BLaER1 treated with 17β-estradiol and CSF1 and Interleukin-3, amounts not matched to agents 10 nM and 100 nM (cell line): ENCODE data around the gene ACOT7.

Source experiments
- H3K27ac ChIP-seq, 11 experiments: shearing (Covaris generic); formaldehyde crosslinking; 2 replicates each; pipeline ENCODE4 v1.8.1; 2022
- H3K27me3 ChIP-seq, 11 experiments: shearing (Covaris generic); formaldehyde crosslinking; 2 replicates each; pipeline ENCODE4 v1.8.1; 2022
- H3K36me3 ChIP-seq, 11 experiments: shearing (Covaris generic); formaldehyde crosslinking; 2 replicates each; pipeline ENCODE4 v1.8.1; 2022
- H3K4me1 ChIP-seq, 10 experiments: shearing (Covaris generic); formaldehyde crosslinking; 2 replicates each; pipeline ENCODE4 v1.8.1; 2022
- H3K4me2 ChIP-seq, 11 experiments: shearing (Covaris generic); formaldehyde crosslinking; 2 replicates each; pipeline ENCODE4 v1.8.1; 2022
- H3K4me3 ChIP-seq, 10 experiments: shearing (Covaris generic); formaldehyde crosslinking; 2 replicates each; pipeline ENCODE4 v1.8.1; 2022
- H3K9ac ChIP-seq, 11 experiments: shearing (Covaris generic); formaldehyde crosslinking; 2 replicates each; pipeline ENCODE4 v1.8.1; 2022
- H3K9me3 ChIP-seq, 11 experiments: shearing (Covaris generic); formaldehyde crosslinking; replicated peaks in 1 of 11; 2 replicates each; pipeline ENCODE4 v1.8.1; 2022
- H4K20me1 ChIP-seq, 11 experiments: shearing (Covaris generic); formaldehyde crosslinking; 2 replicates each; pipeline ENCODE4 v1.8.1; 2022
- Cebpa-rat ChIP-seq, 11 experiments: shearing (Covaris generic); IDR thresholded peaks; 2 replicates each; pipeline ENCODE4 v1.8.1; 2022

Gene ACOT7

DNA sequence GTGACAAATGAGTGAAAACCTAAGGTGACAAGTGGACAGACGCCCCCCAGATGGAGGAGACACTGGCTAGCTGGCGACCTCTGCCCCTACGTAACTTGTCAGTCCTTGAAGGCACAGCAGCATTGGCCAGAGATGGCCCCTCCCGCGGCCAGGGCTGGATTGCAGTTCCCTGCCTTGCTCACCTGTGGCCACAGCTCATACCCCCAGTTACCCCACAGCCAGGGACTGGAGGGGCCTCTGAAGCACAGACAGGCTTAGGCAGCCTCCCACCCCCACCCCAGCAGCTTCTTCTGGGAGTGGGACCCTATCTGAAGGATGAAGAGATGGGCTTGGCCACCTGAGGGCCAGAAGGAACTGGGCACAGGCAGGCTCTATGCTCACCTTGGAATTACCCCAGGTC, 145.9 kb downstream of the ACOT7 start:
- Histone ChIP-seq H3K9ac (no peak overlapping the region), H3K9me3 (no peaks in the 10 kb centered on the region), H3K36me3 (peaks cover 0 to 6% (median 0%) of the 10 kb centered on the region in 11 experiments; a peak in 1 of 22 replicates), H4K20me1 (peaks cover 0 to 94% (median 76%) of the 10 kb centered on the region in 11 experiments; a peak in 19 of 22 replicates), H3K4me3 (no peak overlapping the region), H3K4me1 (peaks cover 28 to 75% (median 60%) of the 10 kb centered on the region in 10 experiments), H3K27me3 (peaks cover 79 to 93% (median 85%) of the 10 kb centered on the region in 11 experiments), H3K4me2 (peak overlapping the region in 2 of 11 experiments; percentile 94; a peak in 3 of 22 replicates), H3K27ac (no peak overlapping the region)
- TF ChIP-seq Cebpa-rat (IDR thresholded peaks at IDR 0.05): no peak

DNA sequence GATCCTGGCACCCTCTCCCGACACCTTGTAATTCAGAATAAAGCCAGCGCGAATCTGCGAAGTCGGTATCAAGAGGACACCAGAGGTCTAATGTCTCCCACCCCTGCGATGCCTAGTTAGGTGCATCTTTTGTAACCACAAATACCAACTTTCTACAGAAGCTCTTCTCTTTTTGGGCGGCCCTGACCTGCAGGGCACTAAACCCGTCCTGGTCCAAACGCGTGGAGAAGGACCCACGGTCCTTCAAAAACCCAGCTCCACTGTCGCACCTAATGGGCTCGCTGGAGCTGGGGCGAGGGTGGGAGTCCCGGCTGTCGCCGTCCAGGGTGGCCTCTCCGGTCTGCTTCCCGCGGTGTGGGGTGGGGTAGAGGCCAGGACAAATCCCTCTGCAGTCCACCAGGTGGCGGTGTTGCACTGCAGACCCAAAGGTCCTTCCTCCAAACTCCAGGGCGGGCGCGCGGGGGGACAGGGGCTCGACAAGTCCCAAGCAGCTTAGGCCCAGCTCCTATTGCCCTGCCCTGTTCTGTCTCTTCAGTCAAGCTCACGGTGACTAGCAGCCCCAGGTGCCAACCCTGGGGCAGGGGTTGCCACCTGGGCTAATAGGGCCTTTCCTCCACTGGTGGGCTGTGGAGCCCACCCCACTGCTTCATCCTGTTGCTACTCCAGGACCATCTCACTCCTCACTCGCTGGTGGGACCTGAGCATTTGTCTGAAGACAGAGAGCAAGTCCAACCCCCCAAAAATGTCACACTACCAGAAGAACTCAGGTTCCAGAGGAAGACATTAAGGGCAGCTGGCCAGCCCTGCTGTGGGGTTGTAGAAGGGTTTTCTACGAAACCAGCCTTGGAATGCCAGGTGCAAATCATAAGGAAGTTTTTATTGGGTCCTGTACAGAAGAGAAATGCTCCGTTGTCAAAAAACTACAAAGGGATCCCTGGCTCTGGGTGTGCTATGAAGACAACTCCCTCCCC, 146.8 kb downstream of the ACOT7 start:
- Histone ChIP-seq H3K9ac (no peak overlapping the region), H3K4me2 (peak overlapping the region; percentile 55 to 94 (median 76)), H3K27ac (no peak overlapping the region), H3K36me3 (peaks cover 0 to 2% (median 0%) of the 10 kb centered on the region in 11 experiments; a peak in 1 of 22 replicates), H3K4me3 (no peak overlapping the region), H3K4me1 (peaks cover 34 to 83% (median 67%) of the 10 kb centered on the region in 10 experiments), H3K9me3 (no peaks in the 10 kb centered on the region), H4K20me1 (peaks cover 0 to 92% (median 67%) of the 10 kb centered on the region in 11 experiments; a peak in 19 of 22 replicates), H3K27me3 (peaks cover 79 to 98% (median 89%) of the 10 kb centered on the region in 11 experiments)
- no peak for TF ChIP-seq Cebpa-rat (IDR thresholded peaks at IDR 0.05)

DNA sequence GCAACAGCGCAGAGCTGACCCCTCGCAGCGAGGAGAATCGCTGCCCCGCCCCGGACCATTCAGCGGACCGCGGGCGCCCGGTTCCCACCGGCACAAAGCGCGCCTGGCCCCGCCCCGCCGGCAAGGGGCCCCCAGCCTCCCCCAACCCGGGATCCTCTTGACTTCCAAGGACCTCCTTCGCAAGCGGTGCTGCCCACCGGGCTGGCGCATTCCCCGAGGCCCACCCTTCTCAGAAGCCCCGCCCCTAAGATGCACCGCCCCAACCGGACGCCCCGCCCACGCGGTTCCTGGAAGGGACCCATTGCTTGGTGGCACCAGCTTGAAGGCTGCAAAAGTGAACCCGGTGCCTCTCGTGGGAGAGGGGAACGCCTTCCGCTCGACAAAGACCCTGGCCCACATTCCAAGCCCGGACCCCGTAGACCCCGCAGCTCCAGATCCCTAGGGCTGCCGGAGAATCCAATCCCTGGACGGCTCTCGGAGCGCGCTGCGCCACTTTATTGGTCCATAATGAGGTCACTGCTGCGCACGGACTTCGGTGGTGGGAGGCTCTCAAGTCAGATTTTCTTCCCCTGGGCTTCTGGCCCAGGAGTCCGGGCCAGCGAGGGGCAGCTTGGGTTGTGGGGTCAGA, 147.6 kb downstream of the ACOT7 start:
- no peak overlapping the region for H3K27ac ChIP-seq
- H3K9ac ChIP-seq: no peak overlapping the region
- H3K27me3 ChIP-seq: peaks cover 79 to 98% (median 89%) of the 10 kb centered on the region in 11 experiments
- peak overlapping the region; percentile 55 to 94 (median 76) for H3K4me2 ChIP-seq
- H4K20me1 ChIP-seq: peaks cover 0 to 91% (median 61%) of the 10 kb centered on the region in 11 experiments; a peak in 19 of 22 replicates
- H3K4me1 ChIP-seq: peaks cover 42 to 91% (median 75%) of the 10 kb centered on the region in 10 experiments
- H3K9me3 ChIP-seq: no peaks in the 10 kb centered on the region
- no peak overlapping the region for H3K4me3 ChIP-seq
- TF ChIP-seq Cebpa-rat (IDR thresholded peaks at IDR 0.05): no peak
- H3K36me3 ChIP-seq: no peaks in the 10 kb centered on the region

DNA sequence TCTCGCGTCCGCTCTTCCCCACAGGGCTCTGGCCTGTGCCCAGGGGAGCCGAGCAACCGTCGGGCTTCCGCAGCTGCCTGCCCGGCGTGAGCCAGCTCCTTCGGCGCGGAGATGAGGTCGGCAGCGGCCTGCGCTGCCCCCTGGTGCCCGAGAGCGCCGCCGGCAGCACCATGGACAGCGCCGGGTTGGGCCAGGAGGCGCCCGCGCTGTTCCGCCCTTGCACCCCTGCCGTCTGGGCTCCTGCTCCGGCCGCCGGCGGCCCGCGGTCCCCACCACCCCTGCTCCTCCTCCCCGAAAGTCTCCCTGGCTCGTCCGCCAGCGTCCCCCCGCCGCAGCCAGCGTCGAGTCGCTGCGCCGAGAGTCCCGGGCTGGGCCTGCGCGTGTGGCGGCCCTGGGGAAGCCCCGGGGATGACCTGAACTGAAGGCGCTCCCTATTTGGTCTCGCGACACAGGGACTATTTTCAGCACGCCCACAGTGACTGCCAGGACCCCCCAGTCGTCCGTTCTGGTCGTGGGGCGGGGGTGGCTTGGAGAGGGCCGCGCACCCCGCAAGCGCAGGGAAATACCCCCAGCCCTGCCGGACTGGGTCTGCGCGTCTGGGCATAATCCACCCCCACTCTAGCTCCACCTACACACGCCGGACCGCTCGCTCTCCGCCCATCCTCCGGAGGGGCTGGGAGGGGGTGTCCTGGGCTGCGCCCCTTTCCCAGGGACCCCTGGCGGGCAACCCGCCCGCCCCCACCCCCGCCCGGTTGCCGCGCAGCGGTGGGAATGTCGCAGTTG, 148.3 kb downstream of the ACOT7 start:
- peak overlapping the region in 1 of 10 experiments; percentile 35; a peak in 2 of 20 replicates for H3K4me3 ChIP-seq
- H3K4me1 ChIP-seq: peaks cover 46 to 97% (median 81%) of the 10 kb centered on the region in 10 experiments
- TF ChIP-seq Cebpa-rat (IDR thresholded peaks at IDR 0.05): no peak
- no peak overlapping the region for H3K27ac ChIP-seq
- peaks cover 0 to 91% (median 56%) of the 10 kb centered on the region in 11 experiments; a peak in 19 of 22 replicates for H4K20me1 ChIP-seq
- H3K27me3 ChIP-seq: peaks cover 79 to 98% (median 89%) of the 10 kb centered on the region in 11 experiments
- H3K4me2 ChIP-seq: peak overlapping the region; percentile 64 to 94 (median 81)
- H3K36me3 ChIP-seq: no peaks in the 10 kb centered on the region
- H3K9me3 ChIP-seq: no peaks in the 10 kb centered on the region
- no peak overlapping the region for H3K9ac ChIP-seq

DNA sequence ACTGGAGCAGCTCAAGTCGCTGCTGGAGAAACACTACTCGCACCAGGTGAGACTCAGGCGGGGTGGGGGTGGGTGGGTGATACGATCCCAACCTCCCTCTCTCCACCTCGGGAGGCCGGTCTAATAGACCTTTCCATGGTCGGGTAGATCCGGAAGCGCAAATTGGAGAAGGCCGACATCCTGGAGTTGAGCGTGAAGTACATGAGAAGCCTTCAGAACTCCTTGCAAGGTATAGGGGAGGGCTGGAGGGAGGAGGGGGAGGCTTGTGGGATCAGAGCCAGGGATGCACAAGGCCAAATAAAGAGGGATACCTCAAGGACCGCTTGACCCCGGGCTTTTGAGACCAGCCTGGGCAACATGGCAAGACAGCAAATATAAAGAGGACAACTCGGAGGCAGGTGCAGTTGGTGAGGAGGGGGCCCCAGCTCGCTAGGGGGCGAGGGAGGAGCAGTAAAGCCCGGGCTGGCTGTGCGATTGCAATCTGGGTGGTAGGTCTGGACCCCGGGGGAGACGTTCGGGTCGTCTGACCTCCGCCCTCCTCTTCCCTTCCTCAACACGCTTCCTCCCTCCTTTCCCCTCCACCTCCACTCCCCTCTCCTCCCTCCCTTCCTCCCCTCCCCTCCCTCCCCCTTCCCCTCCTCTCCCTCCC, 149.0 kb downstream of the ACOT7 start:
- Histone ChIP-seq H3K36me3 (no peaks in the 10 kb centered on the region), H3K4me1 (peaks cover 40 to 97% (median 81%) of the 10 kb centered on the region in 10 experiments), H3K4me2 (peak overlapping the region in 8 of 11 experiments; percentile 30 to 95 (median 80); a peak in 14 of 22 replicates), H3K4me3 (no peak overlapping the region), H3K27me3 (peaks cover 79 to 96% (median 89%) of the 10 kb centered on the region in 11 experiments), H3K27ac (no peak overlapping the region), H3K9ac (no peak overlapping the region), H3K9me3 (no peaks in the 10 kb centered on the region), H4K20me1 (peaks cover 0 to 84% (median 48%) of the 10 kb centered on the region in 11 experiments; a peak in 19 of 22 replicates)
- TF ChIP-seq Cebpa-rat (IDR thresholded peaks at IDR 0.05): no peak

DNA sequence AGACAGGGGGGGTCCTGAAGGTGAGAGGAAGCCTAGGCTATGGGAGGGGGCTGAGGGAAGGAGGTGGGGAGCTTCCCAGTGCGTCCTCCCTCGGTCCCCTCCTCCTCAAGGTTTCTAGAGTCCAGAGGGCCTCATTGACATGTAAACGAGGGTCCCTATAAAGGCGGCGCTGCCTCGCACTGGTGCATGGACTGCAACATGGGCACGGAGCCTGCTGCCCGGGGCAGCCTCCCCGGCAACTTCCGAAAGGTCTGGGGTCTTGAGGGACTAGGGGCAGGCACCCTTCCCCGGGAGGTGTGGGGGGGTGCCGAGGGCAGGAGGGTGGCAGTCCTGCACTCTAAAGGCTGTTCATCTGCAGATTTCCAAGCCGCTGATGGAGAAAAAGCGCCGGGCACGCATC, 149.6 kb downstream of the ACOT7 start, which contains the start of gene HES3:
Gene HES3, plus strand, starts transcription at position 187 of the 400 bp plus-strand sequence. Its CDS starts 187 bp downstream, at position 374.
- Histone ChIP-seq H4K20me1 (peaks cover 0 to 82% (median 43%) of the 10 kb centered on the region in 11 experiments; a peak in 19 of 22 replicates), H3K4me3 (no peak within 1 kb of the TSS), H3K27ac (no peak within 1 kb of the TSS), H3K27me3 (peaks cover 76 to 95% (median 86%) of the 10 kb centered on the region in 11 experiments), H3K9me3 (no peaks in the 10 kb centered on the region), H3K4me1 (peaks cover 40 to 97% (median 81%) of the 10 kb centered on the region in 10 experiments), H3K4me2 (peak within 1 kb of the TSS in 8 of 11 experiments; percentile 42 to 95 (median 90); a peak in 17 of 22 replicates), H3K36me3 (no peaks in the 10 kb centered on the region), H3K9ac (peak within 1 kb of the TSS in 1 of 11 experiments; percentile 18; a peak in 1 of 22 replicates)
- TF ChIP-seq Cebpa-rat (IDR thresholded peaks at IDR 0.05): no peak

DNA sequence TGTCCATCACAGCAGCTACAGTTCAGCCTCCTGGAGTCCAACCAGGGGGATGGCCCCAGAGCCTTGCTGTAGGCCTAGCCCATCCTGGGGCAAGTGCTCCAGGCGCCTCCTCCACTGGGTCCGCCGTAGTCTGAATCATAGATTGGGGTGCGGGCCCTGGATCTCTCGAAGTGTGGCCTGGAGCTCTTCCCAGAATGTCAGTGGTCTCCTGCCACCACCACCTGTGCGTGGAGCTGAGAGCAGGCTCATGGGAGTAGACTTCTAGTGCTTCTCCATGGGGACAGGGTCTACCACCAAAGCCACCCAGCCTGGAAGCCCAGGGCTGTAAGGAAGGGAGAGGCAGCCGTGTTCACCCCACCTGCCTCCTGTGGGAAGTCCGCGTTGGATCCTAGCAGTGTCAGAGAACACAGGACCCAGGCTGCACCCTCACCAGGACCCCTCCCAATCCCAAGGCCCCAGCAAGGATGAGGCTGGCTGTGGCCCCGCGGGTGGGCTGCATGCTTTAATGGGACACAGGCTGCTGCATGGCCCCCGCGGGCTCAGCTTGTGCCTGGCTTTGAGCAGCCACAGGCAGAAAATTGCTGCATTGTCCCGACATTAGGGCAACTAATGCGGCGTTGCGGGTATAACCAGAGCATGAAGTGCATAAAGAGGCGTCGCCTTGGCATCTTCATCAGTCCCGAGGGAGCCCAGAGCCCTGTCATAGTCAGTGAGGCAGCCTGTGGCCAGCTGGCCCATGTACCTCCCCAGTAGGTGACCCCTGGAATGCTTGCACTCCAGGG, 150.3 kb downstream of the ACOT7 start:
- H4K20me1 ChIP-seq: peaks cover 0 to 78% (median 41%) of the 10 kb centered on the region in 11 experiments; a peak in 19 of 22 replicates
- 0 out of 22 replicates have a peak overlapping the region, but pooled peaks of 1 of the 11 experiments have one; percentile 18 for H3K9ac ChIP-seq
- H3K36me3 ChIP-seq: no peaks in the 10 kb centered on the region
- peak overlapping the region in 8 of 11 experiments; percentile 42 to 95 (median 90); a peak in 16 of 22 replicates for H3K4me2 ChIP-seq
- H3K4me1 ChIP-seq: peaks cover 41 to 97% (median 82%) of the 10 kb centered on the region in 10 experiments
- no peak for TF ChIP-seq Cebpa-rat (IDR thresholded peaks at IDR 0.05)
- H3K27me3 ChIP-seq: peaks cover 69 to 88% (median 78%) of the 10 kb centered on the region in 11 experiments
- H3K4me3 ChIP-seq: no peak overlapping the region
- H3K9me3 ChIP-seq: no peaks in the 10 kb centered on the region
- no peak overlapping the region for H3K27ac ChIP-seq
